ENCODE data around the gene PTPRM. TPM values are rescaled to one million over a fixed set of nuclear protein-coding genes. Genes with fewer than 3 reads are reported as not detected.

The PTPRM gene
- total and polyA plus RNA-seq, 2 donors (not counting 3 experiments of a cell fraction or from before 2014, with no cell fraction given), result 37.4 to 43.7 TPM

- TF ChIP-seq CTCF (IDR thresholded peaks at IDR 0.05; ENCODE audit: extremely low read depth in 1 of 2, insufficient read depth in 1 of 2, low read depth in 1 of 2, low read length in 2 of 2) (no peak), MAX (IDR thresholded peaks at IDR 0.05; ENCODE audit: insufficient read depth, insufficient read length) (no peak), EZH2 (IDR thresholded peaks at IDR 0.05; ENCODE audit: borderline replicate concordance, low read depth, low read length, severe bottlenecking) (no peak), JUN (IDR thresholded peaks at IDR 0.05; ENCODE audit: borderline replicate concordance, insufficient read depth, insufficient read length, low read depth) (no peak)
- DNase-seq (ENCODE audit: low read depth, low spot score) (peak; percentile 7), FAIRE-seq (no peak)
- no peak overlapping the region for H2AFZ ChIP-seq (ENCODE audit: low read depth, low read length)
- no peaks in the 10 kb centered on the region for H4K20me1 ChIP-seq (replicated peaks; ENCODE audit: control insufficient read depth, extremely low read depth, insufficient read depth, low read length)
- H3K27ac ChIP-seq (ENCODE audit: insufficient read depth, low read depth, low read length), result no peak overlapping the region
- intact Hi-C loops (cut with micrococcal nuclease) (no loop called here), dilution Hi-C loops (cut with MboI; ENCODE audit: extremely low pct_ligation_motif_present, low sequenced_read_pairs) (no loop called here)
- H3K9ac ChIP-seq (replicated peaks; ENCODE audit: extremely low read depth, insufficient read depth, low read length), result no peak overlapping the region
- ChIA-PET POLR2A (no interaction called here), CTCF (interaction anchor here (1.0 kb wide), 1 partner anchor 31 kb away, joined by 3 read pairs; no protein-coding TSS in a partner anchor)
- no peaks in the 10 kb centered on the region for H3K36me3 ChIP-seq (ENCODE audit: control insufficient read depth in 2 of 2, extremely low read depth in 1 of 2, insufficient read depth in 2 of 2, low read length in 2 of 2)
- H3K4me1 ChIP-seq (ENCODE audit: control insufficient read depth, extremely low read depth, insufficient read depth, low read length), result no peaks in the 10 kb centered on the region
- no TSS peak for BruUV-seq (replicated peaks)
- H3K9me1 ChIP-seq (replicated peaks; ENCODE audit: control insufficient read depth, extremely low read depth, insufficient read depth, low read length), result no peaks in the 10 kb centered on the region
- no peak overlapping the region for H3K4me3 ChIP-seq (replicated peaks in 1 of 3; ENCODE audit: insufficient read depth in 1 of 3, low read depth in 1 of 3, low read length in 3 of 3)
- H3K79me2 ChIP-seq (ENCODE audit: control insufficient read depth, insufficient read depth, low read length), result no peaks in the 10 kb centered on the region
- no peaks in the 10 kb centered on the region for H3K27me3 ChIP-seq (ENCODE audit: control insufficient read depth in 2 of 2, insufficient read depth in 2 of 2, low read length in 2 of 2)
- H3K4me2 ChIP-seq (ENCODE audit: insufficient read depth, low read length), result no peak overlapping the region
- H3K9me3 ChIP-seq (replicated peaks; ENCODE audit: control insufficient read depth, insufficient read depth, low read length), result no peaks in the 10 kb centered on the region
These were observed 549.4 kb downstream of the PTPRM start for GRCh38 chr18:8116341-8117005.

- POLR2A ChIA-PET, result no interaction called here
- Histone ChIP-seq H2AFZ (ENCODE audit: low read depth, low read length) (no peak overlapping the region), H3K36me3 (ENCODE audit: control insufficient read depth in 2 of 2, extremely low read depth in 1 of 2, insufficient read depth in 2 of 2, low read length in 2 of 2) (no peaks in the 10 kb centered on the region), H3K79me2 (ENCODE audit: control insufficient read depth, insufficient read depth, low read length) (no peaks in the 10 kb centered on the region), H3K9me1 (replicated peaks; ENCODE audit: control insufficient read depth, extremely low read depth, insufficient read depth, low read length) (no peaks in the 10 kb centered on the region), H3K4me2 (ENCODE audit: insufficient read depth, low read length) (no peak overlapping the region), H4K20me1 (replicated peaks; ENCODE audit: control insufficient read depth, extremely low read depth, insufficient read depth, low read length) (no peaks in the 10 kb centered on the region), H3K27ac (ENCODE audit: insufficient read depth, low read depth, low read length) (no peak overlapping the region), H3K4me3 (replicated peaks in 1 of 3; ENCODE audit: insufficient read depth in 1 of 3, low read depth in 1 of 3, low read length in 3 of 3) (no peak overlapping the region), H3K9me3 (replicated peaks; ENCODE audit: control insufficient read depth, insufficient read depth, low read length) (no peaks in the 10 kb centered on the region), H3K4me1 (ENCODE audit: control insufficient read depth, extremely low read depth, insufficient read depth, low read length) (no peaks in the 10 kb centered on the region), H3K9ac (replicated peaks; ENCODE audit: extremely low read depth, insufficient read depth, low read length) (no peak overlapping the region), H3K27me3 (ENCODE audit: control insufficient read depth in 2 of 2, insufficient read depth in 2 of 2, low read length in 2 of 2) (no peaks in the 10 kb centered on the region)
- dilution Hi-C loops (cut with MboI; ENCODE audit: extremely low pct_ligation_motif_present, low sequenced_read_pairs) (no loop called here), intact Hi-C loops (cut with micrococcal nuclease) (no loop called here)
- no TSS peak for BruUV-seq (replicated peaks)
- FAIRE-seq, result no peak
- no peak for DNase-seq (ENCODE audit: low read depth, low spot score)
- TF ChIP-seq FOS (IDR thresholded peaks at IDR 0.05; ENCODE audit: borderline replicate concordance, insufficient read depth, low read length) (no peak), CTCF (IDR thresholded peaks at IDR 0.05; ENCODE audit: extremely low read depth in 1 of 2, insufficient read depth in 1 of 2, low read depth in 1 of 2, low read length in 2 of 2) (no peak), MAX (IDR thresholded peaks at IDR 0.05; ENCODE audit: insufficient read depth, insufficient read length) (no peak), JUN (IDR thresholded peaks at IDR 0.05; ENCODE audit: borderline replicate concordance, insufficient read depth, insufficient read length, low read depth) (no peak)
- CTCF ChIA-PET, result interaction anchor here (1.0 kb wide), 1 partner anchor 31 kb away, joined by 3 read pairs; no protein-coding TSS in a partner anchor
These were observed 549.9 kb downstream of the PTPRM start for GRCh38 chr18:8117006-8117371.

Measured in endothelial cell of umbilical vein (primary cell).